GM23248 (cell line): ENCODE data around the gene CFP.

Experiments
- EZH2 ChIP-seq: fragments of 200-600 bp; sonication (generic); IDR thresholded peaks from 2 replicates; pipeline ENCODE4 v1.6.1; 2018; ENCODE audit warnings: antibody characterized with exemption, mild to moderate bottlenecking; ENCODE audit not compliant: insufficient read depth, poor library complexity, severe bottlenecking
- EZH2phosphoT487 ChIP-seq: fragments of 200-600 bp; sonication (generic); IDR thresholded peaks from 2 replicates; pipeline ENCODE4 v1.6.1; 2018; ENCODE audit warnings: antibody characterized with exemption, moderate library complexity, mild to moderate bottlenecking, low read depth; ENCODE audit not compliant: insufficient read depth

DNA sequence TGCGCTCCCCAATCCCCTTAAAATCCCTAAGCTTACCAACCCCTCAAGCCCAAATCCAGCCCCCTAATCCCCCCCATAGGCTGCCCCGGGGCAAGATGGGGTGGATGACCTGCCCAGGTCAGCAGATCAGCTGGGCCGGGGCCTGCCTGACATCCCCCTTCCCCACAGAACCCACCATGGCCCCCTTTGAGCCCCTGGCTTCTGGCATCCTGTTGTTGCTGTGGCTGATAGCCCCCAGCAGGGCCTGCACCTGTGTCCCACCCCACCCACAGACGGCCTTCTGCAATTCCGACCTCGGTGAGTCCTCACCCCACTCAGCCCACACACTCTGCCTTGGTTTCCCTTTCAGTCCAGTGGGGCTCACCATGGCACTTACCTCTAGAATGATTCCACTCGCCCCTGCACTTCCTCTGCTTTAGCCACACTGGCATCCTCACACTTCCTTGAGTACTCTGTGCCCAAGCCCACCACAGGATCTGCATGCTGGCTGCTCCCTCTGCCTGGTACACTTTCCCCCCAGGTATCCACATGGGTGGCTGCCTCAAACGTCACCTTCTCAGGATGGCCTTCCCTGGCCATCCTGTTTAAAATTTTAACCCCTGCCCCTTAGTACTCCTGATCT is 46.4 kb downstream of the CFP start:
- TF ChIP-seq EZH2phosphoT487 (no peak), EZH2 (no peak)
